ENCODE results near the gene OLIG2. TPM values are rescaled to one million over a fixed set of nuclear protein-coding genes. Genes with fewer than 3 reads are reported as not detected.

Gene OLIG2
- polyA plus RNA-seq, 1 experiment: not detected

DNA sequence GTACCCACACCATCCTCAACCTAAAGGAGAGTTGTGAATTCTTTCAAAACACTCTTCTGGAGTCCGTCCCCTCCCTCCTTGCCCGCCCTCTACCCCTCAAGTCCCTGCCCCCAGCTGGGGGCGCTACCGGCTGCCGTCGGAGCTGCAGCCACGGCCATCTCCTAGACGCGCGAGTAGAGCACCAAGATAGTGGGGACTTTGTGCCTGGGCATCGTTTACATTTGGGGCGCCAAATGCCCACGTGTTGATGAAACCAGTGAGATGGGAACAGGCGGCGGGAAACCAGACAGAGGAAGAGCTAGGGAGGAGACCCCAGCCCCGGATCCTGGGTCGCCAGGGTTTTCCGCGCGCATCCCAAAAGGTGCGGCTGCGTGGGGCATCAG is 638 bp upstream of the OLIG2 start:
- Histone ChIP-seq H3K27me3 (ENCODE audit: control insufficient read depth, insufficient read depth, low read length) (peaks cover 96% of the 10 kb centered on the region), H3K9me3 (ENCODE audit: control insufficient read depth, insufficient read depth, low read length) (peaks cover 8% of the 10 kb centered on the region; the same call in 1 of the 2 replicates), H3K4me3 (ENCODE audit: low read depth, low read length) (no peak overlapping the region), H3K27ac (ENCODE audit: low read depth, low read length) (no peak overlapping the region)
- TF ChIP-seq, protein P1, sequence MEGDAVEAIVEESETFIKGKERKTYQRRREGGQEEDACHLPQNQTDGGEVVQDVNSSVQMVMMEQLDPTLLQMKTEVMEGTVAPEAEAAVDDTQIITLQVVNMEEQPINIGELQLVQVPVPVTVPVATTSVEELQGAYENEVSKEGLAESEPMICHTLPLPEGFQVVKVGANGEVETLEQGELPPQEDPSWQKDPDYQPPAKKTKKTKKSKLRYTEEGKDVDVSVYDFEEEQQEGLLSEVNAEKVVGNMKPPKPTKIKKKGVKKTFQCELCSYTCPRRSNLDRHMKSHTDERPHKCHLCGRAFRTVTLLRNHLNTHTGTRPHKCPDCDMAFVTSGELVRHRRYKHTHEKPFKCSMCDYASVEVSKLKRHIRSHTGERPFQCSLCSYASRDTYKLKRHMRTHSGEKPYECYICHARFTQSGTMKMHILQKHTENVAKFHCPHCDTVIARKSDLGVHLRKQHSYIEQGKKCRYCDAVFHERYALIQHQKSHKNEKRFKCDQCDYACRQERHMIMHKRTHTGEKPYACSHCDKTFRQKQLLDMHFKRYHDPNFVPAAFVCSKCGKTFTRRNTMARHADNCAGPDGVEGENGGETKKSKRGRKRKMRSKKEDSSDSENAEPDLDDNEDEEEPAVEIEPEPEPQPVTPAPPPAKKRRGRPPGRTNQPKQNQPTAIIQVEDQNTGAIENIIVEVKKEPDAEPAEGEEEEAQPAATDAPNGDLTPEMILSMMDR (IDR thresholded peaks at IDR 0.05; ENCODE audit: low read depth, low read length): no peak
- no peak for DNase-seq (ENCODE audit: low read depth, low spot score)
- CTCF ChIA-PET: no interaction called here
- POLR2A ChIA-PET: no interaction called here

DNA sequence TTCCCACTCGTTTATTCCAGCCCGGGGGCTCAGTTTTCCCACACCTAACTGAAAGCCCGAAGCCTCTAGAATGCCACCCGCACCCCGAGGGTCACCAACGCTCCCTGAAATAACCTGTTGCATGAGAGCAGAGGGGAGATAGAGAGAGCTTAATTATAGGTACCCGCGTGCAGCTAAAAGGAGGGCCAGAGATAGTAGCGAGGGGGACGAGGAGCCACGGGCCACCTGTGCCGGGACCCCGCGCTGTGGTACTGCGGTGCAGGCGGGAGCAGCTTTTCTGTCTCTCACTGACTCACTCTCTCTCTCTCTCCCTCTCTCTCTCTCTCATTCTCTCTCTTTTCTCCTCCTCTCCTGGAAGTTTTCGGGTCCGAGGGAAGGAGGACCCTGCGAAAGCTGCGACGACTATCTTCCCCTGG is 716 bp downstream of the OLIG2 start:
- H3K9me3 ChIP-seq (ENCODE audit: control insufficient read depth, insufficient read depth, low read length): peaks cover 8% of the 10 kb centered on the region; the same call in 1 of the 2 replicates
- CTCF ChIA-PET: no interaction called here
- POLR2A ChIA-PET: no interaction called here
- H3K4me3 ChIP-seq (ENCODE audit: low read depth, low read length): no peak overlapping the region
- no peak overlapping the region for H3K27ac ChIP-seq (ENCODE audit: low read depth, low read length)
- H3K27me3 ChIP-seq (ENCODE audit: control insufficient read depth, insufficient read depth, low read length): peaks cover 96% of the 10 kb centered on the region
- no peak for DNase-seq (ENCODE audit: low read depth, low spot score)
- TF ChIP-seq, protein P1 (IDR thresholded peaks at IDR 0.05; ENCODE audit: low read depth, low read length): no peak

DNA sequence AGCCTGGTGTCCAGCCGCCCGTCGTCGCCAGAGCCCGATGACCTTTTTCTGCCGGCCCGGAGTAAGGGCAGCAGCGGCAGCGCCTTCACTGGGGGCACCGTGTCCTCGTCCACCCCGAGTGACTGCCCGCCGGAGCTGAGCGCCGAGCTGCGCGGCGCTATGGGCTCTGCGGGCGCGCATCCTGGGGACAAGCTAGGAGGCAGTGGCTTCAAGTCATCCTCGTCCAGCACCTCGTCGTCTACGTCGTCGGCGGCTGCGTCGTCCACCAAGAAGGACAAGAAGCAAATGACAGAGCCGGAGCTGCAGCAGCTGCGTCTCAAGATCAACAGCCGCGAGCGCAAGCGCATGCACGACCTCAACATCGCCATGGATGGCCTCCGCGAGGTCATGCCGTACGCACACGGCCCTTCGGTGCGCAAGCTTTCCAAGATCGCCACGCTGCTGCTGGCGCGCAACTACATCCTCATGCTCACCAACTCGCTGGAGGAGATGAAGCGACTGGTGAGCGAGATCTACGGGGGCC is 1.2 kb downstream of the OLIG2 start:
- peaks cover 8% of the 10 kb centered on the region; the same call in 1 of the 2 replicates for H3K9me3 ChIP-seq (ENCODE audit: control insufficient read depth, insufficient read depth, low read length)
- H3K27ac ChIP-seq (ENCODE audit: low read depth, low read length): no peak overlapping the region
- ChIA-PET POLR2A (no interaction called here), CTCF (no interaction called here)
- no peak for DNase-seq (ENCODE audit: low read depth, low spot score)
- H3K27me3 ChIP-seq (ENCODE audit: control insufficient read depth, insufficient read depth, low read length): peaks cover 96% of the 10 kb centered on the region
- TF ChIP-seq, protein P1 (IDR thresholded peaks at IDR 0.05; ENCODE audit: low read depth, low read length): no peak
- no peak overlapping the region for H3K4me3 ChIP-seq (ENCODE audit: low read depth, low read length)

DNA sequence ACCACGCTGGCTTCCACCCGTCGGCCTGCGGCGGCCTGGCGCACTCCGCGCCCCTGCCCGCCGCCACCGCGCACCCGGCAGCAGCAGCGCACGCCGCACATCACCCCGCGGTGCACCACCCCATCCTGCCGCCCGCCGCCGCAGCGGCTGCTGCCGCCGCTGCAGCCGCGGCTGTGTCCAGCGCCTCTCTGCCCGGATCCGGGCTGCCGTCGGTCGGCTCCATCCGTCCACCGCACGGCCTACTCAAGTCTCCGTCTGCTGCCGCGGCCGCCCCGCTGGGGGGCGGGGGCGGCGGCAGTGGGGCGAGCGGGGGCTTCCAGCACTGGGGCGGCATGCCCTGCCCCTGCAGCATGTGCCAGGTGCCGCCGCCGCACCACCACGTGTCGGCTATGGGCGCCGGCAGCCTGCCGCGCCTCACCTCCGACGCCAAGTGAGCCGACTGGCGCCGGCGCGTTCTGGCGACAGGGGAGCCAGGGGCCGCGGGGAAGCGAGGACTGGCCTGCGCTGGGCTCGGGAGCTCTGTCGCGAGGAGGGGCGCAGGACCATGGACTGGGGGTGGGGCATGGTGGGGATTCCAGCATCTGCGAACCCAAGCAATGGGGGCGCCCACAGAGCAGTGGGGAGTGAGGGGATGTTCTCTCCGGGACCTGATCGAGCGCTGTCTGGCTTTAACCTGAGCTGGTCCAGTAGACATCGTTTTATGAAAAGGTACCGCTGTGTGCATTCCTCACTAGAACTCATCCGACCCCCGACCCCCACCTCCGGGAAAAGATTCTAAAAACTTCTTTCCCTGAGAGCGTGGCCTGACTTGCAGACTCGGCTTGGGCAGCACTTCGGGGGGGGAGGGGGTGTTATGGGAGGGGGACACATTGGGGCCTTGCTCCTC is 1.9 kb downstream of the OLIG2 start:
- ChIA-PET CTCF (no interaction called here), POLR2A (no interaction called here)
- no peak overlapping the region for H3K27ac ChIP-seq (ENCODE audit: low read depth, low read length)
- peaks cover 95% of the 10 kb centered on the region for H3K27me3 ChIP-seq (ENCODE audit: control insufficient read depth, insufficient read depth, low read length)
- H3K4me3 ChIP-seq (ENCODE audit: low read depth, low read length): no peak overlapping the region
- peaks cover 8% of the 10 kb centered on the region; the same call in 1 of the 2 replicates for H3K9me3 ChIP-seq (ENCODE audit: control insufficient read depth, insufficient read depth, low read length)
- DNase-seq (ENCODE audit: low read depth, low spot score): no peak
- TF ChIP-seq, protein P1 (IDR thresholded peaks at IDR 0.05; ENCODE audit: low read depth, low read length): no peak

DNA sequence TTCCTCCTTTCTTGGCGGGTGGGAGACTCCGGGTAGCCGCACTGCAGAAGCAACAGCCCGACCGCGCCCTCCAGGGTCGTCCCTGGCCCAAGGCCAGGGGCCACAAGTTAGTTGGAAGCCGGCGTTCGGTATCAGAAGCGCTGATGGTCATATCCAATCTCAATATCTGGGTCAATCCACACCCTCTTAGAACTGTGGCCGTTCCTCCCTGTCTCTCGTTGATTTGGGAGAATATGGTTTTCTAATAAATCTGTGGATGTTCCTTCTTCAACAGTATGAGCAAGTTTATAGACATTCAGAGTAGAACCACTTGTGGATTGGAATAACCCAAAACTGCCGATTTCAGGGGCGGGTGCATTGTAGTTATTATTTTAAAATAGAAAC is 2.5 kb downstream of the OLIG2 start:
- Histone ChIP-seq H3K9me3 (ENCODE audit: control insufficient read depth, insufficient read depth, low read length) (peaks cover 8% of the 10 kb centered on the region; the same call in 1 of the 2 replicates), H3K27me3 (ENCODE audit: control insufficient read depth, insufficient read depth, low read length) (peaks cover 94% of the 10 kb centered on the region), H3K27ac (ENCODE audit: low read depth, low read length) (no peak overlapping the region), H3K4me3 (ENCODE audit: low read depth, low read length) (no peak overlapping the region)
- DNase-seq (ENCODE audit: low read depth, low spot score): no peak
- POLR2A ChIA-PET: no interaction called here
- CTCF ChIA-PET: no interaction called here
- TF ChIP-seq, protein P1 (IDR thresholded peaks at IDR 0.05; ENCODE audit: low read depth, low read length): no peak
